GM12891 (cell line): Measurements from ENCODE around the gene PLBD2.

Experiments used
- DNase-seq: peaks from one replicate; pipeline ENCODE4 v3.0.0; 2011; ENCODE audit warnings: low spot score; ENCODE audit not compliant: insufficient read length
- FAIRE-seq: peaks from 2 replicates; lab custom pipeline; 2011; peaks lifted over from hg19 to GRCh38; lab: Jason Lieb, UNC
- PAX5 ChIP-seq: IDR thresholded peaks from 2 replicates; pipeline ENCODE4 v1.6.1; 2011; ENCODE audit warnings: low read length, moderate library complexity, mild to moderate bottlenecking; ENCODE audit not compliant: insufficient read depth, severe bottlenecking
- POLR2A ChIP-seq: IDR thresholded peaks from 2 replicates; pipeline ENCODE4 v1.6.1; 2011; ENCODE audit warnings: low read depth, low read length, control low read depth
- POLR2AphosphoS5 ChIP-seq: IDR thresholded peaks from 2 replicates; pipeline ENCODE4 v1.6.1; 2011; ENCODE audit warnings: low read depth, low read length, control low read depth
- POU2F2 ChIP-seq: IDR thresholded peaks from 2 replicates; pipeline ENCODE4 v1.6.1; 2011; ENCODE audit warnings: low read depth, mild to moderate bottlenecking, control low read depth, low read length, moderate library complexity
- SPI1 ChIP-seq: IDR thresholded peaks from 2 replicates; pipeline ENCODE4 v1.6.1; 2011; ENCODE audit warnings: low read depth, low read length, control low read depth
- TAF1 ChIP-seq: IDR thresholded peaks from 2 replicates; pipeline ENCODE4 v1.6.1; 2011; ENCODE audit warnings: low read depth, low read length, control low read depth

PLBD2 gene

DNA sequence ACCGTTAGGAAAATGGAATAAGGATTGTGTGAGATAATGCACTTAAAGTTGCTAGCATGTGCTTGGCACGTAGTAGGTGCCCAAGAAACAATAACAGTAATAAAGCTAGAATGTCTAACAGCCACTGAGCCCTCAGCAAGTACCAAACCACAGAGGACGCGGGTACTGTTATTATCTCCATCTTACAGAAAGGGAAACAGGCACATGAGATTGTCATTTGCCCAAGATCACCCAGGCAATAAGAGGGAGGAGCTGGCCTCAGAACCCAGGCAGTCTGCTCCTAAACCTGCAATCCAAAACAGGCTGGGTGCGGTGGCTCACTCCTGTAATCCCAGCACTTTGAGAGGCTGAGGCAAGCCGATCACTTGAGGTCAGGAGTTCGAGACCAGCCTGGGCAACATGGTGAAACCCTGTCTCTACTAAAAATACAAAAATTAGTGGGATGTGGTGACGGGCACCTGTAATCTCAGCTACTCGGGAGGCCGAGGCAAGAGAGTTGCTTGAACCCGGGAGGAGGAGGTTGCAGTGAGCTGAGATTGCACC lies 50.4 kb downstream of the PLBD2 start:
- FAIRE-seq (no peak), DNase-seq (no peak)
- TF ChIP-seq TAF1 (no peak), POU2F2 (no peak), SPI1 (no peak), POLR2A (no peak), PAX5 (no peak)

DNA sequence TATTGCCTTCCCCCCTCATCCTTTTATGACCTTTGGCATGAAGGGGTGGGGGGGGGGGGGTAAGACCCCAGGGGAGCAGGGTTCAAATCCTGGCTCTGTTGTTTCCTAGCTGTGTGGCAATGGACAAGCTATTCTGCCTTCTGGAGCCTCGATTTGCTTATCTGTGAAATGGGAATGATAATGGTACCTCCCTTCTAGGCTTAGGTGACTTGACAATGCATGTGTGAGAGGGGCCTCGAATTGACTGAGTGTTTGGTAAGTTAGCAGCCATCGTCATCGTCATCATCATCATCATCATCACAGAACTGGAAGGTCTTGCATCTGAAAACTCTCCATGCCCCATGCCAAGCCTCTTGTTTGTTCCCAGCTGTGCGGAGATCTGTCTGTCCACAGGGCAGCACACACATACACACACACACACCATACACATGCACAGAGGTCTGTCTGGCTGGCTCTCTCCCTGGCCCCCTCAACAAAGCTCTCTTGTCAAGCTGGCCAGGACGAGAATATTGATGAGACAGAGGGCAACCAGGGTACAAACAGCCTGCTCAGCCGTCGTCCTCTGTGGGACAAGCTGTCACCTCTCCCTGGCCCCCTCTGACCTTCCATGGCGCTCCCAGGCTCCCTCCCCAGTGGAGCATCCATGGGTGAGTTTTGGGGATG lies 51.2 kb downstream of the PLBD2 start:
- no peak for DNase-seq
- FAIRE-seq = no peak
- TF ChIP-seq PAX5 (no peak), POU2F2 (no peak), TAF1 (no peak), SPI1 (no peak), POLR2AphosphoS5 (no peak), POLR2A (no peak)

DNA sequence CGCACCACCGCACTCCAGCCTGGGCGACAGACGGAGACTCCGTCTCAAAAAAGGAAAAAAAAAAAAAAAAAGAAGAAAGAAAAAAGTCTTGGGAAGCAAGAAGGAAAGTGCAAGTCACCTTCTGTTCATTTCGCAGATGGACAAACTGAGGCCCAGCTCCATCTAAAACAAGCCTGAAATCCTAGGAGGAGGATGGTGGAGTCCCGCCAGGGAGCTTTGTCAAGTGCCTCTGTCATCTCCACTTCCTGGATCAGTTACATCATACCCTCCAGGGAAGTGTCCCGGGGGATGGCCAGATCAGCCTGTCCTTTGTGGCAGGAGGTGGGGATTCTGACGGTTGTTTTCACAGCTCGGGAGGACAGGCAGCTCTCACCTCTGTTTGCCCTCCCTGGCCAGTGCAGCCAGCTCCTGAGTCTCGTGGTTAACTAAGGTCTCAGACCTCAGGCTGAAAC lies 55.1 kb downstream of the PLBD2 start:
- no peak for DNase-seq
- no peak for FAIRE-seq
- no peak for TF ChIP-seq SPI1
- no peak for TF ChIP-seq POLR2A
- no peak for TF ChIP-seq PAX5
- no peak for TF ChIP-seq TAF1
- TF ChIP-seq POLR2AphosphoS5 = no peak
- no peak for TF ChIP-seq POU2F2

DNA sequence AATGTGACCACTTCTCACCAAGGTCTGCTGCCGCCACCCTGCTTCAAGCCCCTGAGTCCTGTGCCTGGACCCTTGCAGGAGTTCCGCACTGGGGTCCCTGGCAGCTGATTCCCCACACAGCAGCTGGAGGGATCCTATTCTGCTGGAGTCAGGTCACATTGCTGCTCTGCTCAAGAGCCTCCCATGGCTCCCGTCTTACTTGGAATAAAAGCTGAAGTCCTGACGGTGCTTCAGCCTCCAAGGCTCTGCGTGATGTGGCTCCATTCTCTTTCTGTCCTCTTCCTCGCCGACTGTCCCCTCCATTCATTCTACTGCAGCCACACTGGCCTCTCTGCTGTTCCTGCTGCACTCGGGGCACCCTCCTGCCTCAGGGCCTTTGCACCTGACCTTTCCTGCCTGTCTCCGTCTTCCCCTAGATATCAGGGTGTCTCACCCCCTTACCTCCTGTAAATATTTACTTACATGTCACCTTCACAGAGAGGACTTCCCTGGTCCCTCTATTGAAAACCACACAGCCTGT lies 56.2 kb downstream of the PLBD2 start:
- FAIRE-seq (no peak), DNase-seq (no peak)
- no peak for TF ChIP-seq TAF1
- TF ChIP-seq PAX5 = no peak
- no peak for TF ChIP-seq POU2F2
- TF ChIP-seq POLR2AphosphoS5 = no peak
- TF ChIP-seq POLR2A = no peak
- no peak for TF ChIP-seq SPI1

DNA sequence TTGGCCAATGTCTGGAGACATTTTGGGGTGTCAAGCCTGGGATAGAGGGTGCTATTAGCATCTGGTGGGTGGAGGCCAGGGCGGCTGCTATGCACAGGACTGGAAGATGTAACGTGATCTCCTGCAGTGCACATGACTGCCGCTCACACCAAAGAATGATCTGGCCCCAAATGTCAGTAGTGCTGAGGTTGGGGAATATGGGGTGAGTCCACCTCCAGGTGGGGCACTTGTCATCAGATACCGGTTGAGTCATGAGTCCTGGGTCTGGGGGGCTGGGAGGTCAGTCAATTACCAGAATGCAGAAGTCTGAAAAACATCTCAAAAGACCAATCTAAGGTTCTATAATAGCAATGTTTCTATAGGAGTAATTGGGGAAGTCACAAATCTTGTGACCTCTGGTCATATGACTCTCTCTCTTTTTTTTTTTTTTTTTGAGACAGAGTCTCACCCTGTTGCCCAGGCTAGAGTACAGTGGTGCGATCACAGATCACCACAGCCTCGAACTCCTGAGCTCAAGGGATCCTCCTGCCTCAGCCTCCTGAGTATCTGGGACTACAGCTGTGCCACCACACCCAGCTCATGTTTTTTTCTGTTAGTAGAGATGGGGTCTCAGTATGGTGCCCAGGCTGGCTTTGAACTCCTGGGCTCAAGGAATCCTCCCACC lies 57.8 kb downstream of the PLBD2 start:
- TF ChIP-seq PAX5 = no peak
- no peak for TF ChIP-seq POLR2A
- TF ChIP-seq SPI1 = no peak
- no peak for TF ChIP-seq TAF1
- TF ChIP-seq POLR2AphosphoS5 = no peak
- TF ChIP-seq POU2F2 = no peak
- no peak for DNase-seq
- FAIRE-seq = no peak

DNA sequence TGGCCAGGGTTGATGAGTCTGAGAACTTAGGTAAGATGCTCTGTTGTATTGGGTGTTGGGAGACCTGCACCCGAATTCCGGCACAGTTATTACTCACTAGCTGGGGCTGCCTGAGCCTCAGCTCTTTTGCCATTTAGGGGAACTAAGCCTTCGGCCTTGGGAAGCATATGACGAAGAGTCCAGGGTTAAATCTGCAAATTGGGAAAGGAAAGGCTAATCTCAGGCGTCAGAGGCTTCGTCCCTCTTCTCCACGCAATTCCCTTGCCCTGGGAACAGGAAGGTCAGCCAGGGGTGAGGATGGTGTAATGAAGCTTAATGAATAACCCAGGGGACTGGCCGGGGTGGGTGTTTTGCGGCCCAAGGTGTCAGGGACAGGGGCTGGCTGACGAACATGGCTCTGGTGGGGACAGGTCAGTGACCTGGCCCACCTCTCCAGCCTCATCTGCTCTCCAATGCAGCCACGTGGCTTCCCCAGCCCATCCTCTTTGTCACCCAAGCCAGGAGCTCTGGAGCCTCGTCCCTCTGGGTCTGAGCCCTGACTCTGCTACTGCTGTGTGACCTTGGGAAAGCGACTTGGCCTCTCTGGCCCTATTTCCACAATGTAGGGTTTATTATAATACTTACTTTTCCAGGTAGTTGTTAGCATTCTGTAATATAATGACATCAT lies 60.0 kb downstream of the PLBD2 start:
- no peak for FAIRE-seq
- DNase-seq = no peak
- TF ChIP-seq PAX5 (no peak), POLR2AphosphoS5 (no peak), POLR2A (no peak), SPI1 (no peak), TAF1 (no peak), POU2F2 (no peak)

DNA sequence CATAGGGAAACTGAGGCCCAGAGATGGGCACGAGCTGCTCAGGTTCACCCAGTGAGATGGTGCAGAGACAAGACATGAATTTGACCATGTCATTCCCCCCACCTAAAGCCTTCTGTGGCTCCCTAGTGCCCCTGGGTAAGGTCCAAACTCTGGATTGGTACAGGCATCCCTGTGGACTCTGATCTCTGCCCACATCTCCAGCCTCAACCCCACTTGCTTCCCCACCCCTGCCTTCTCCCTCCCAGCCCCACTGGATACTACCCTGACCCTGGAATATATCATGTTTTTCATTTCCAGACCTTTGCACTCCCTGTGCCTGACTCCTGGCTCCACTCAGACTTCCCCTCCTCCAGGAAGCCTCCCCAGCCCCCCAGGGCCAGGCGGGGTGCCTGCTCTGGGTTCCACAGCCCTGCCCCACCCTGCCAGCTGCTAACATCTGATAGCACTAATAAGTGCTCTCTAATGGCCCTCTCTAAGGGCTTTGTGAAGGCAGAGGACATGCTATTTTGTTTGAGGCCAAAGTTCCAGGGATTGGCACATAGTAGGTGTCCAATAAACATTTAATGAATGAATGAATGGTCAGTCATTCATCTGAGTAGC lies 62.7 kb downstream of the PLBD2 start:
- DNase-seq (no peak), FAIRE-seq (no peak)
- TF ChIP-seq POLR2AphosphoS5 (no peak), POLR2A (no peak), TAF1 (no peak), PAX5 (no peak), SPI1 (no peak), POU2F2 (no peak)

DNA sequence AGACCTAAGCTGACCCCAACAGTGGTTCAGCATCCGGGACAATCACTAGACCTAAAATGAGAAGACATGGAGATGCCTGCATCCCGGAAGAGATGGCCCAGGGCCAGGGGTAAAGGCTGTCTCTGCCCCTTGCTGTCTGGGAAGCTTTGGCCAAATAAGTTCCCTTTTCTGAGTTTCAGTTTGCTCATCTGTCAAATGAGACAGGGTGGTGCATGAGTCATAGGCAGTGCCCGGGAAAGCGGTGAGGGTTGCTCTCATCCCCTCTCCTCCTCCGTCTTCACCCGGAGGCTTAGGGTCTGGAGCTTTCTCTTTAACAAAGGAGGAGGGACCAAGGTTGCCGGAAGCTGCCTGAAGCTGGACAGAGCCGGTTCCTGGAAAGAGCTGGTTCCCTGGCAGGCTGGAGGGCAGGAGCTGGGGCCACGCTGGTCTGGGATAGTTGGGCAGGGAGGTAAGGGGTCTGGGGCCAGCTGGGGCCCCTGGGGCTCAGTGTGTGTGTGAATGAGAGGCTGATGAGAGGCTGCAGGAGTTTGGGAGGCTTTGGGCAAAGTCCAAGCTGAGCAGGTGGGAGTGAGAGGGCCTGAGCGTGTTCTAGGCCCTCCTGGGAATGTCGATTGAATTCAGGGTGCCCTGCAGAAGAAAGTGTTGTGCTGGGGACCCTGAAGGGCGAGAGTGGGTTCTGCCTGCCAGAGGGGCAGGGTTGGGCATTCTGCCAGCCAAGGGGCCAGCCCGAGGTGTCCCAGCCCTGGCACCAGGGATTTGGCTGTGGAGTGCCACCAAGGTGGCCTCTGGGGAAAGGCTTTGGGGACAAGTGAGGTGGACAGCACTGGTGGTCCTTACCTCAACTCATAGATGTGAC lies 63.9 kb downstream of the PLBD2 start, which contains the start of gene SDSL:
SDSL (plus strand) TSS at position 351 of the 856 bp plus-strand sequence. CDS start 5,603 bp downstream, outside the sequence.
- FAIRE-seq (peak; percentile 78), DNase-seq (peak; percentile 51)
- no peak for TF ChIP-seq POLR2AphosphoS5
- 0 out of 2 replicates have a peak, but pooled peaks have one; percentile 36 for TF ChIP-seq POLR2A
